HCT116 (cell line): Measurements from ENCODE around the gene TRIM41. TPM values are rescaled to one million over a fixed set of nuclear protein-coding genes. Genes with fewer than 3 reads are reported as not detected.

ENCODE experiments used
- ATAC-seq: fragments of 200-7000 bp; cut with Tn5 transposase; 2 replicates; pipeline ENCODE4 v1.9.1; 2020; ENCODE audit warnings: mild to moderate bottlenecking, moderate library complexity
- BruUV-seq: library from RNA; stranded (reverse); fragments of 400-500 nt; replicated peaks from 2 replicates; lab custom pipeline; 2021; lab: Mats Ljungman, UMichigan
- CTCF ChIA-PET: fragments of 300-600 bp; sonication (Branson Sonifier 250); formaldehyde crosslinking; loops from one replicate; lab custom pipeline; 2021; ENCODE audit warnings: antibody characterized with exemption; lab: Charles Lee
- POLR2A ChIA-PET: fragments of 300-600, 350-600 bp; sonication (Branson Sonifier 250); formaldehyde crosslinking; loops from one replicate; lab custom pipeline; 2021; ENCODE audit warnings: antibody characterized with exemption; lab: Charles Lee
- RAD21 ChIA-PET, 2 experiments: fragments of 300-600 bp; sonication (Branson Sonifier 250); formaldehyde crosslinking; loops; one replicate each; lab custom pipeline; 2023; ENCODE audit warnings: low total read pairs in 2 of 2; ENCODE audit not compliant: uncharacterized antibody in 2 of 2, unreplicated experiment in 2 of 2, low non-redundant PET in 1 of 2; lab: Charles Lee
- DNase-seq: peaks from one replicate; pipeline ENCODE4 v3.0.0-alpha.2; 2010; ENCODE audit warnings: low read depth, low spot score
- H2AFZ ChIP-seq: fragments of 200-600 bp; shearing (Covaris generic), sonication (generic); 2 replicates; pipeline ENCODE4 v1.6.1; 2017; ENCODE audit warnings: low read depth, mixed run types, mixed read lengths, antibody characterized with exemption, low read length; ENCODE audit not compliant: poor library complexity, severe bottlenecking
- H3K27ac ChIP-seq: 2 replicates; pipeline ENCODE4 v1.5.1; 2012; ENCODE audit warnings: low read depth, low read length
- H3K27me3 ChIP-seq: fragments of 200-600 bp; sonication (generic); 2 replicates; pipeline ENCODE4 v1.6.1; 2016; ENCODE audit warnings: mixed run types, low read length, mixed read lengths; ENCODE audit not compliant: insufficient read depth
- H3K36me3 ChIP-seq, 2 experiments: fragments of 200-500 bp in 1 of 2; fragments of 200-600 bp in 1 of 2; sonication (Bioruptor generic) in 1 of 2; sonication (generic) in 1 of 2; 2 replicates each; pipeline versions ENCODE4 v1.5.1 to v1.6.1; 2014 to 2016; ENCODE audit warnings: low read length in 2 of 2, inconsistent platforms in 1 of 2, mixed read lengths in 1 of 2, mixed run types in 1 of 2; ENCODE audit not compliant: insufficient read depth in 2 of 2, control insufficient read depth in 1 of 2
- H3K4me1 ChIP-seq, 2 experiments: fragments of 200-600 bp in 1 of 2; sonication (generic) in 1 of 2; 2 replicates each; pipeline versions ENCODE4 v1.5.1 to v1.6.1; 2012 to 2017; ENCODE audit warnings: low read length in 2 of 2, inconsistent platforms in 1 of 2, mild to moderate bottlenecking in 1 of 2, mixed read lengths in 1 of 2, mixed run types in 1 of 2, moderate library complexity in 1 of 2; ENCODE audit not compliant: insufficient read depth in 2 of 2, control insufficient read depth in 1 of 2
- H3K4me2 ChIP-seq: fragments of 200-600 bp; sonication (generic); 2 replicates; pipeline ENCODE4 v1.6.1; 2017; ENCODE audit warnings: mixed run types, low read length, mixed read lengths
- H3K4me3 ChIP-seq, 2 experiments: fragments of 200-600 bp in 1 of 2; sonication (generic) in 1 of 2; replicated peaks in 1 of 2; 2 replicates each; pipeline ENCODE4 v1.5.1; 2011 to 2016; ENCODE audit warnings: low read length in 2 of 2, control low read depth in 1 of 2, low read depth in 1 of 2, mild to moderate bottlenecking in 1 of 2, mixed read lengths in 1 of 2, mixed run types in 1 of 2
- H3K79me2 ChIP-seq: fragments of 200-600 bp; sonication (generic); 2 replicates; pipeline ENCODE4 v1.6.1; 2017; ENCODE audit warnings: mild to moderate bottlenecking, mixed run types, low read length, moderate library complexity, mixed read lengths; ENCODE audit not compliant: insufficient read depth
- H3K9ac ChIP-seq: fragments of 200-600 bp; sonication (generic); 2 replicates; pipeline ENCODE4 v1.6.1; 2016; ENCODE audit warnings: low read length, mixed read lengths
- H3K9me2 ChIP-seq: fragments of 200-600 bp; sonication (generic), shearing (Covaris generic); 2 replicates; pipeline ENCODE4 v1.6.1; 2017; ENCODE audit warnings: mixed run types, mild to moderate bottlenecking, moderate library complexity; ENCODE audit not compliant: insufficient read depth
- H3K9me3 ChIP-seq, 2 experiments: fragments of 200-500 bp in 1 of 2; fragments of 200-600 bp in 1 of 2; sonication (Bioruptor generic) in 1 of 2; sonication (generic) in 1 of 2; 2 replicates each; pipeline ENCODE4 v1.6.1; 2014 to 2017; ENCODE audit warnings: low read length in 2 of 2, mixed read lengths in 2 of 2, inconsistent platforms in 1 of 2, low read depth in 1 of 2, mild to moderate bottlenecking in 1 of 2, mixed run types in 1 of 2, moderate library complexity in 1 of 2; ENCODE audit not compliant: control insufficient read depth in 1 of 2, insufficient read depth in 1 of 2
- H4K20me1 ChIP-seq: fragments of 200-600 bp; sonication (generic), shearing (Covaris generic); 2 replicates; pipeline ENCODE4 v1.6.1; 2017; ENCODE audit warnings: mixed run types, mild to moderate bottlenecking, moderate library complexity; ENCODE audit not compliant: insufficient read depth
- ATF3 ChIP-seq: IDR thresholded peaks from 2 replicates; pipeline ENCODE4 v1.6.1; 2012
- CBX3 ChIP-seq: IDR thresholded peaks from 2 replicates; pipeline ENCODE4 v1.6.1; 2012; ENCODE audit warnings: low read depth
- CEBPB ChIP-seq: IDR thresholded peaks from 2 replicates; pipeline ENCODE4 v1.6.1; 2012; ENCODE audit warnings: low read depth
- EGR1 ChIP-seq: IDR thresholded peaks from 2 replicates; pipeline ENCODE4 v1.6.1; 2012; ENCODE audit warnings: low read depth
- ELF1 ChIP-seq: IDR thresholded peaks from 2 replicates; pipeline ENCODE4 v1.6.1; 2012; ENCODE audit warnings: low read depth, borderline replicate concordance
- EZH2 ChIP-seq: fragments of 200-600 bp; sonication (generic); IDR thresholded peaks from 2 replicates; pipeline ENCODE4 v1.6.1; 2017; ENCODE audit warnings: antibody characterized with exemption, mixed run types
- EZH2phosphoT487 ChIP-seq: fragments of 200-600 bp; IDR thresholded peaks from 2 replicates; pipeline ENCODE4 v1.6.1; 2018; ENCODE audit warnings: antibody characterized with exemption, borderline replicate concordance
- FOSL1 ChIP-seq: IDR thresholded peaks from 2 replicates; pipeline ENCODE4 v1.6.1; 2012; ENCODE audit warnings: low read depth
- MAX ChIP-seq: IDR thresholded peaks from 2 replicates; pipeline ENCODE4 v1.6.1; 2012
- POLR2A ChIP-seq: IDR thresholded peaks from 2 replicates; pipeline ENCODE4 v1.7.0; 2011; ENCODE audit warnings: borderline replicate concordance; ENCODE audit not compliant: insufficient read depth, insufficient read length; ENCODE audit errors: extremely low read depth
- POLR2AphosphoS5 ChIP-seq: IDR thresholded peaks from 2 replicates; pipeline ENCODE4 v1.6.1; 2011; ENCODE audit warnings: mild to moderate bottlenecking, low read depth, low read length, moderate library complexity
- RAD21 ChIP-seq: IDR thresholded peaks from 2 replicates; pipeline ENCODE4 v1.6.1; 2012; ENCODE audit warnings: low read depth, mild to moderate bottlenecking
- REST ChIP-seq: IDR thresholded peaks from 2 replicates; pipeline ENCODE4 v1.6.1; 2012; ENCODE audit warnings: low read depth
- SIN3A ChIP-seq: IDR thresholded peaks from 2 replicates; pipeline ENCODE4 v1.6.1; 2012; ENCODE audit warnings: low read depth
- SRF ChIP-seq: IDR thresholded peaks from 2 replicates; pipeline ENCODE4 v1.6.1; 2012; ENCODE audit warnings: low read depth
- YY1 ChIP-seq: IDR thresholded peaks from 2 replicates; pipeline ENCODE4 v1.6.1; 2011; ENCODE audit warnings: low read length, low read depth, moderate library complexity, mild to moderate bottlenecking; ENCODE audit not compliant: insufficient replicate concordance; ENCODE audit errors: extremely low read depth
- ZBTB33 ChIP-seq: IDR thresholded peaks from 2 replicates; pipeline ENCODE4 v1.6.1; 2011; ENCODE audit warnings: mild to moderate bottlenecking, low read length, moderate library complexity; ENCODE audit not compliant: insufficient replicate concordance; ENCODE audit errors: extremely low read depth
- ZFX ChIP-seq: fragments of 450-650 bp; IDR thresholded peaks from 2 replicates; pipeline ENCODE4 v1.6.1; 2017
- ZNF274 ChIP-seq: fragments of 200-500 bp; sonication (Bioruptor generic); IDR thresholded peaks from 2 replicates; pipeline ENCODE4 v1.6.1; 2014; ENCODE audit warnings: mild to moderate bottlenecking, low read depth, low read length, inconsistent platforms
- intact Hi-C: fragments of 100-400 bp; cut with micrococcal nuclease; formaldehyde crosslinking; loops from 2 replicates; pipeline ENCODE4 v1.10.0; 2022
- total RNA-seq: library from RNA; stranded (reverse); gene quantifications from one replicate; pipeline ENCODE4 v1.2.1, GENCODE V29; 2021; ENCODE audit not compliant: unreplicated experiment

The TRIM41 gene
- total RNA-seq, 1 experiment from 2014 or later = 51.8 TPM

- peaks cover 18 to 35% of the 10 kb centered on the region in 2 experiments for H3K4me1 ChIP-seq
- DNase-seq (no peak), ATAC-seq (no peak)
- peak overlapping the region; percentile 96 for H3K27ac ChIP-seq
- H3K4me2 ChIP-seq = peak overlapping the region; percentile 98
- ChIA-PET RAD21 (no interaction called here), POLR2A (interaction anchor here (1.6 kb wide), 1 partner anchor 18 kb away, joined by 7 read pairs; the partner anchor contains the start of gene TRIM41), CTCF (no interaction called here)
- H3K4me3 ChIP-seq = peak overlapping the region; percentile 88 to 92
- TF ChIP-seq EZH2phosphoT487 (no peak), POLR2A (no peak), ATF3 (no peak), ZFX (no peak), ELF1 (no peak), ZNF274 (no peak), ZBTB33 (no peak), EZH2 (no peak), MAX (no peak), SIN3A (no peak), FOSL1 (no peak), REST (no peak), EGR1 (no peak), CEBPB (no peak), RAD21 (no peak), SRF (no peak), CBX3 (no peak), YY1 (no peak), POLR2AphosphoS5 (no peak; the same call in 1 of the 2 replicates)
- peaks cover 46 to 68% of the 10 kb centered on the region in 2 experiments for H3K36me3 ChIP-seq
- peaks cover 45% of the 10 kb centered on the region; the same call in 1 of the 2 replicates for H4K20me1 ChIP-seq
- BruUV-seq = no TSS peak
- H2AFZ ChIP-seq = no peak overlapping the region
- intact Hi-C loops = no loop called here
- no peaks in the 10 kb centered on the region for H3K27me3 ChIP-seq
- peak overlapping the region; percentile 93 for H3K9ac ChIP-seq
- no peaks in the 10 kb centered on the region for H3K9me2 ChIP-seq
- no peaks in the 10 kb centered on the region for H3K9me3 ChIP-seq
- H3K79me2 ChIP-seq = peaks cover 89% of the 10 kb centered on the region
Measured at GRCh38 chr5:181241393-181241975, 18.4 kb downstream of the TRIM41 start.
